HEK293T (cell line): ENCODE data around the gene ATP10A.

Experiments used
- FOXM1 ChIP-seq: fragments of 450-650 bp; IDR thresholded peaks from 2 replicates; pipeline ENCODE4 v1.6.1; 2017; ENCODE audit warnings: mild to moderate bottlenecking, borderline replicate concordance
- LEF1 ChIP-seq: fragments of 450-650 bp; IDR thresholded peaks from 2 replicates; pipeline ENCODE4 v1.6.1; 2017; ENCODE audit warnings: mild to moderate bottlenecking, borderline replicate concordance
- SUZ12 ChIP-seq: fragments of 450-650 bp; IDR thresholded peaks from 2 replicates; pipeline ENCODE4 v1.6.1; 2016; ENCODE audit warnings: mild to moderate bottlenecking

GRCh38 chr15:25683911-25684310 lies 179.2 kb downstream of the ATP10A start:
- no peak for TF ChIP-seq LEF1
- no peak for TF ChIP-seq SUZ12
- no peak for TF ChIP-seq FOXM1
